CD4-positive, alpha-beta T cell treated with Interleukin-4 for 1 hour (primary cell): ENCODE measurements around the gene CPEB3.

Source experiments
- DNase-seq, 2 donors: peaks; one replicate each; pipeline ENCODE4 v3.0.0-alpha.2; 2020 to 2022

The CPEB3 gene

DNA sequence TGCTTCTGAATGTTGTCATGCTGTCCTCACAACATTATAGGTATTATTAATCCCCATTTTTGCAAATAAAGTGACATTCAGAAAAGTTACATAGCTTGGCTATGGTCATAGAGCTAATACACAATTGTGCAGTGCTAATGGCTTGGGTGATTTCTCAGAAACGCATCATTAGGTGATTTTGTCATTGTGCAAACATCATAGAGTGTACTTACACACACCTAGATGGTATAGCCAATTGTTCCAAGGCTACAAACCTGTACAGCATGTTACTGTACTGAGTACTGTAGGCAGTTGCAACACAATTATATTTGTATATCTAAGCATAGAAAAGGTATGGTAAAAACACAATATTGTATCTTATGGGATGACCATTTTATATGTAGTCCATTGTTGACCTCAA is 276.3 kb downstream of the CPEB3 start:
- DNase-seq = no peak

DNA sequence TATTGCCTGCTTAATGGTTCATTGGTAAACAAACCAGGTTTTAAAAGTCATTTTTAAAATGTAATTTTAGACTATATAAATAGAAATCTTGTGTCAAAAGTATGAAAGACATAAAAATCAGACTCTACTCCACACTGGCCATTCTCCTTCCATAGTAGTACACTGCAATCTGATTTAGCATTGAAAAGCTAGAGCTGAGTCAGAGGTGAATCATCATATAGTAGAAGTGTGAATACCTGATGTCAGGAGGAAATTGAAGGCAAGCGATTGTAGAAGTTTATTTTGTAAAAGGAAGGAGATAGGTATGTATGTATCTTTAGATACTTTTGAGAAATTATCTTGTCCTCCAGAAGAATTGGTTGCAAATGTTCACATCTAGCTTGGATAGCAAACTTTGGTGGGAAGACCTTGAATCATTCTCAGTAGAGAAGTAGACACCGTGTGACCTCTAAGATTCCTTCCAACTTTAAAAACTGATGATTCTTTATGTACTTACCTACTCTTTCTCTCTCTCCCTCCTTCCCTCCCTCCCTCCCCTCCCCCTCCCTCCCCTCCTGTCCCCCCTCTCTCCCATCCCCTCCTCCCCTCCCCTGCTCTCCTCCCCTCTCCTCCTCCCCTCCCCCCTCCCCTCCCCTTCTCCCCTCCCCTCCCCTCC is 279.2 kb downstream of the CPEB3 start:
- DNase-seq = no peak

DNA sequence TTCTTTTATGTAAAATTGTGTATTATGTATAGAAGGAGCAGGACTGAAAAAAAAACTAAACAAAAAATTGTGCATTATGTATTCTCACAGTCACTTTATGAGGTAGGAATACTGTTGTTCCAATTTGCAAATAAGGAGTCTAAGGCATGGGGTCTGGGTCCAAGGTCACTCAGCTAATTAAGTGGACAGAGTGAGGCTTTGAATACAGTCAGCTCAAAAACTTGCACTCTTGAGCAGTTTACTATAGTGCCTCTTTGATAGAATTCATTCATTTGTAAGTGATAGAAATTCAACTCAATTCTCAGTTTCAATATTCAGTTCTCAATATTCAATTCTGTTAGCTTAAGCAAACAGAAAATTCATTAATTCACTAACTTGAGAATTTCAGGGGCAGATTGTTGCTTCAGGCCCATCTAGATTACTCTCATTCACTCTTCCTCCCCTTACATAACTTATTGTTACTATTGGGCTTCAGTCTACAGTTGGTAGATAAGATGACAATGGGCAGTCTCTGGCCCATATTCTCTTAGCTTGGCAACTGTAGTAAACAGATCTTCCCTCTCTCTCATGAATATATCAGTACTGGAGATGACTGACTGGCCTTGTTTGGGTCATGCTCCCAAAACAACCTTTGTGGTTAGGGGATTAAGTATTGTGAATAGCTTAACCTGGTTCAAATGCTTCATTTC is 280.7 kb downstream of the CPEB3 start:
- DNase-seq = no peak

DNA sequence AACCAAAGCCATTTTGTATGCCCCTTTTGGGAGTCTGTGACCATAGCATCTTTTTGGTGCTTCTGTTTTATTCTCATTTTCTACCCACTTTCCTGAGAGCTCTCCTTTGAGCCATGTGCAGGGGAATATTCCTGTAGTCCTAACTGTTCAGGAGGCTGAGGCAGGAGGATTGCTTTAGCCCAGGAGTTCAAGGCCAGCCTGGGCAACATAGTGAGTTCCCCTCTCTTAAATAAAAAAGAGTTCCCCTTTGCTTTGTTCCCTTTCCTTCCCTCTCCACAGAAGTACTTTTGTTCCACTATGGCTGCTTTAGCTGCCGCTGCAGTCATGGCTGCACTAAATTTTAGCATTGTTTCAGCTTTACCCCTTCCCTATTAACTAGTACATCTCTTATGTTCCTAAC is 281.4 kb downstream of the CPEB3 start:
- DNase-seq = no peak

DNA sequence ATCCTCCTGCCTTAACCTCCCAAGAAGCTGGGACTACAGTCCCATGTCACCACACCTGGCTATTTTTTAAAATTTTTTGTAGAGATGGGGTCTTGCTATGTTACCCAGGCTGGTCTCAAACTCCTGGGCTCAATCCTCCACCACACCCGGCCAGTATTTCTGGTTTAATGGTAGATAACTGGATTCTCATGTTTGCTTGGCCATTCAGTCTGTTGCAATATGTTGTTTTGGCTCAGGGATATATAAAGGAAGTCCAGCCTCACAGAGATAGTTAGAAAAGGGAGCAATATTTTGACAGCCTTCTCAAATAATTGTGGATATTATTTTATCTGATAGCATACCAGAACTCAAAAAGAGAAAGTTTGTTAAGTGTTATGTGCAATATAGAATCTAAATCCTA is 284.9 kb downstream of the CPEB3 start:
- DNase-seq = no peak

DNA sequence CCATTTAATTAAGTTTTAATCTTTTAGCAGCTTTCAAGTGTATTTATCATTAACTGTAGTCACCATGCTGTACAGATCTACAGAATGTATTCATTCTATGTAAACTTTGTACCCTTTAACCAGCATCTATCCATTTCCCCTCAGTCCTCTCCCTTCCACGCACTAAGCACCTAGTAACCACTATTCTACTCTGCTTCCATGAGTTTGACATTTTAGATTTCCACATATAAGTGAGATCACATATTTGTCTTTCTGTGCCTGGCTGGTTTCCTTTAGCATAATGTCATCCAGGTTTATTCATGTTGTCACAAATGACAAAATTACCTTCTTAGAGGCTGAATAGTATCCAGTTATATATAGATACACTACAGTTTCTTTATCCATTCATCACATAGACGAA is 287.6 kb downstream of the CPEB3 start:
- DNase-seq = no peak

DNA sequence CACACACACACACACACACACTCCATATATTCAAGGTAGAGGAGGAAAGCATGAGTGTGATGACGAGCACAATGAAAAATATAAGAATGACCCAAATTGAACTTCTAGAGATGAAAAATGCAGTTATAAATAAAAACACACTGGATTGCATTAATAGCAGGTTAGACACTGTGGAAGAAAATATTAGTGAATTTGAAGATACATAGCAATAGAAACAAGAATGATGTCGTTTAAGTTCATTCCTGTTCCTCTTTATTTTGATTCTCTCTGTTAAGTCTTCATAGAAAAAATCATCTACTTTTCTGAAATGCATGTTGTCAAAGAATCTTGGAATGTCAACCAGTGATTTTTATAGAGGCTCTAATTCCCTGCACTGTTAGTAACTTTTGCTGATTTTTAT is 288.9 kb downstream of the CPEB3 start:
- no peak for DNase-seq

DNA sequence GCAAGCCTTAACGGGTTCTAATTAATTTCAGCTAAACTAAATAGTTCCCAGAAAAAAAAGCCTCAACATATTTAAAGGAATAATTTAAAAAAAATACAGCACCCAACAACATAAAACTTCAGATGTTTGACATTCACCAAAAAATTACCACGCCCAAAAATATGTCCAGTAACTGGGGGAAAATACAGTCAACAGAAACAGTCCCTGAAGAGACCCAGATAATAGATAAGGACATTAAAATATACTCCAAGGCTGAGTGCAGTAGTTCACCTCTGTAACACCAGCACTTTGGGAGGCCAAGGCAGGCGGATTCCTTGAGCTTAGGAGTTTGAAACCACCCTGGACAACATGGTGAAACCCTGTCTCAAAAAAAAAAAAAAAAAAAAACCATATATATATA is 289.3 kb downstream of the CPEB3 start:
- DNase-seq = no peak
